HG03460 (cell line): ENCODE results near the gene PTPRN2.
"Not testable (repeated sequence)": the region's sequence is repeated elsewhere in the genome, so short reads cannot be mapped to it uniquely, and the experiment has no call there.

Source experiments
- ATAC-seq: cut with Tn5 transposase; IDR thresholded peaks from one replicate; pipeline ENCODE4 v1.9.1; 2021; ENCODE audit not compliant: unreplicated experiment

The PTPRN2 gene

GRCh38 chr7:157951300-157952049 lies 636.1 kb downstream of the PTPRN2 start:
- no peak for ATAC-seq

DNA sequence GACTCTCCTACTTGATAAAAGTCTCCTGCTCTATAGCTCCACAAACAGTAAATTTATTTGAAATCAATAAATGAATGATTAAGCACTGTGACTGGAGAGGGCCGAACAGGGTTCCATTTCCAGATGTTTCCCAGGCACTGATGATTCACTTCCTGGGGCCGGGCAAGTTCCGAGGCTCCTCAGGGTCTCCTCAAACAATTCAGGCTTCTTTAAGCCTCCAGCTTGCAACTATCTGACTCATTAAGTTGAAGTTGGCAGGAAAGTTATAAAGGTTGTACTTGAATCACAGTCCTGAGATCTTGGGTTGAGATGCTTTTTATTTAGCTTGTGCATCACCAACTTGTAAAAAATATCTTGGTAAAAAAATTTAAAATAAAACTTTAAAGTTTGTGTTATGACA lies 637.9 kb downstream of the PTPRN2 start:
- ATAC-seq, result no peak

GRCh38 chr7:157947504-157947903 lies 640.1 kb downstream of the PTPRN2 start:
- ATAC-seq, result no peak

- no peak for ATAC-seq
Measured at GRCh38 chr7:157946398-157947060, 641.1 kb downstream of the PTPRN2 start.

GRCh38 chr7:157945401-157945800 lies 642.2 kb downstream of the PTPRN2 start:
- ATAC-seq, result no peak

DNA sequence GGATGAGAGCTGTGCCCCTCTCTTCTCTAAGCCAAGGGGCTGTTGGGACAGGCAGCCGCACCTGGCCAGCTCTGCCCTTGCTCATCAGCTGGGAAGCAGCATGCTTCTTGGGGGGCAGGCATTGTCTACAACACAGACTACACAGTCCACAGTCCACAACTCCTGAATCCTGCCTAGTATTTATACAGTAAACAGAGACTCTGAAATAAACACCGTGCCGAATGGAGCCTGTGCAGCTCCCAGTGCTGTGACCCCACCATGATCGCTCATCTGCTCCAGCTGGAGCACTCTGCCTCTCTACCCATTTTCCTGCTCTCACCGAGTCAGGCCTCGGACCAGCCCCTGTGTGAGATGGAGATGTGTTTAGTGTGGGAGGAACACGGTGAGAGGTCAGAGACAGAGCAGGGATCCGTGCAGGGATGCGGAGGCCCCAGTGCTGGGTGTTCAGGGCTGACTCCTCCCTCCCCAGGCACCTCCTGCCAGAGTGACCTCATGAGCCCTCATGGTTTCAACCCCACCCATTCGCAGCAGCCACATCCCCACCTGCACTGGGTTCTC lies 642.8 kb downstream of the PTPRN2 start:
- no peak for ATAC-seq

- ATAC-seq, result no peak
Measured at GRCh38 chr7:157944051-157944450, 643.6 kb downstream of the PTPRN2 start.

DNA sequence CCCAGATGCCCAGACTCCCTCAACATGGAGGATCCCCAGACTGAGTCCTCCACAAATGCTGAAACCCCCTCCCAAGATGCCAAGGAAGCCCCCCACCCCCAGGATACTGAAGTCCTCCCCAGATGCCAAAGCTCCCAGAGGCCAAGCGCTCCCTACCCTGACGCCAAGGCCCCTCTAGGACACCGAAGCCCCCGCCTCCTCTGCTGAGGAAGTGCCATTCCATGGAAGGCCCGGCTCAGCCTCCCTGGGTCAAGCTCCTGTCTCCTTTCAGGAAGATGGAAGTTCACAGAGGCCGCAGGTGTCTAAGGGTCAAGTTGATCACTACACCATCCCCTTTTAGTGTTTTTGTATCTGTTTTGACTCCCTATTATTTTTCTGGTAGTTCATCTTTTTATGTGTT lies 644.1 kb downstream of the PTPRN2 start:
- ATAC-seq, result no peak

DNA sequence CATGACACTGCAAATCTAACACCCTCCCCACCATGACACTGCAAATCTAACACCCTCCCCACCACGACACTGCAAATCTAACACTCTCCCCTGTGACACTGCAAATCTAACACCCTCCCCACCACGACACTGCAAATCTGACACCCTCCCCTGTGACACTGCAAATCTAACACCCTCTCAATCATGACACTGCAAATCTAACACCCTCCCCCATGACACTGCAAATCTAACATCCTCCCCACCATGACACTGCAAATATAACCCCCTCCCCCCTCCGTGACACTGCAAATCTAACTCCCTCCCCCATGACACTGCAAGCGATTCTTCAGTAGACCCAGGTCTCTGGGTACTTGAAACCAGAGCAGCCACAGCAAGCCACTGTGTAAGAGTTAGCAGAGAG lies 646.4 kb downstream of the PTPRN2 start:
- no peak for ATAC-seq

GRCh38 chr7:157940497-157940896 lies 647.1 kb downstream of the PTPRN2 start:
- no peak for ATAC-seq

DNA sequence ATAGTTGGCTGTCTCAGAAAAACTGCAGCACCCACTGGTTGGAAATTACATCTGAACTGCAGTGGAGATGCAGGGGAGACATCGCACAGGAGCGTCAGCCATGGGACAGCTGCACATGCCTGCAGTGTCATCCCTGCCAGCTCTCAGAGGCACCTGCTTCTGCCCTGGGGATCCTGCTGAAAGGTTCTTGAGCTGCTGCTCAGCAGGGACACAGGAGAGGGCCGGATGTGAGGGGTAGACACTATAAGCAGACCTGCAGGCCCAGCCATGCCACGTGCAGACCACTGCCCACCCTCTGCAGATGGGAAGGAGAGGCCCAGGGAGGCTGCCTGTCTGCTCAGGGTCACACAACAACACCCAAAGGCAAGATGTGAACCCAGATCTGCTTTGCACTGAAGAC lies 649.4 kb downstream of the PTPRN2 start:
- no peak for ATAC-seq

DNA sequence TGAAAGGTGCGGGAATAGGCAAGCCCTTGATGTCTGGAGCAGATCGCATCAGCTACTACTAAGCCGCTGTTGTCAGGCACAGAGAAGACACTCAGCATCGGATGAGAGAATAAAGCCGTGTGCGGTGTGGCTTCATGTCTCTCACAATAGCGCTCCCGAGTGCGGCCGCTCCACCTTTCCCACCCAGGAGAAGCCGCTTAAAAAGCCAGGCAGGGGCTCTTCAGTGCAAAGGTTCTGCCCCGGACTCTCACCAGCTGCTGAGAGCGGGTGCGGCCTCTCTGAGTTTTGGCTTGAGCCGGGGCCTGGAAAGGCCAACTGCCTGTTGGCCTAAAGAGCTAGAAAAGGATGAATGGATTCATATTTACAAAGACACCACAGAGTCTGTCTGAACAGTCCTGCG lies 650.2 kb downstream of the PTPRN2 start:
- ATAC-seq, result no peak

DNA sequence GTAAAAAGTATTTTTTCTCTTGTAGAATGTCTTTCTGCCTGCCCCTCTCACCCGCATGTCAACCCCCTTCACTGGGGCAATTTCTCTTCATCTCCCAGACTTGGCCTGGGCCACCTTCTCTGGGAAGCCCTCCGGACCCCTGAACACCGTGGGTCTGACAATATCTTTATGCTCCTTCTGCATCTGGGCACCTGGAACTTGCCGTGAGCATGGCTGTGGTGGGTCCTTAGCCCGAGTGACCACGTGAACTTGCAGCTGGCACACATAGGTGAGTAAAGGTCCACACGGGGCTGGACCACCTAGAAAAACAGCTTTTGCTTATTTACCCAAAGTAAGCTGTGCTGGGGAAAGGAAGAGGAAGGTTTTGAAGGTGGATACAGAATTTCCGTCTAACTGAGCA lies 650.6 kb downstream of the PTPRN2 start:
- no peak for ATAC-seq

- not testable (repeated sequence) for ATAC-seq
Measured at GRCh38 chr7:157935721-157936120, 651.9 kb downstream of the PTPRN2 start.

DNA sequence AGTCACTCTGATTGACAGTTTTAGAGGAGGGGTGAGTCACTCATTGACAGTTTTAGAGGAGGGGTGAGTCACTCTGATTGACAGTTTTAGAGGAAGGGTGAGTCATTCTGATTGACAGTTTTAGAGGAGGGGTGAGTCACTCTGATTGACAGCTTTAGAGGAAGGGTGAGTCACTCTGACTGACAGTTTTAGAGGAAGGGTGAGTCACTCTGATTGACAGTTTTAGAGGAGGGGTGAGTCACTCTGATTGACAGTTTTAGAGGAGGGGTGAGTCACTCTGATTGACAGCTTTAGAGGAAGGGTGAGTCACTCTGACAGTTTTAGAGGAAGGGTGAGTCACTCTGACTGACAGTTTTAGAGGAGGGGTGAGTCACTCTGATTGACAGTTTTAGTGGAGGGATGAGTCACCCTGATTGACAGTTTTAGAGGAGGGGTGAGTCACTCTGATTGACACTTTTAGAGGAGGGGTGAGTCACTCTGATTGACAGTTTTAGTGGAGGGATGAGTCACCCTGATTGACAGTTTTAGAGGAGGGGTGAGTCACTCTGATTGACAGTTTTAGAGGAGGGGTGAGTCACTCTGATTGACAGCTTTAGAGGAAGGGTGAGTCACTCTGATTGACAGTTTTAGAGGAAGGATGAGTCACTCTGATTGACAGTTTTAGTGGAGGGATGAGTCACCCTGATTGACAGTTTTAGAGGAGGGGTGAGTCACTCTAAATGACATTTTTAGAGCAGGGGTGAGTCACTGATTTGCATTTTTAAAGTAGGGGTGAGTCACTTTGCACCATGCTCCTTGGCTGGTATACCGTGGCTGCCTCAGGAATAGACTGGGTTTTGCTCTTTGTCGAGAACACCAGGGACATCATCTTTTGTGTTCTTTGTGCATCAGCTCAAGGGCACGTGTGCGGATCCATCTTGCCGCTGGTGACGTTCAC lies 654.1 kb downstream of the PTPRN2 start:
- not testable (repeated sequence) for ATAC-seq

DNA sequence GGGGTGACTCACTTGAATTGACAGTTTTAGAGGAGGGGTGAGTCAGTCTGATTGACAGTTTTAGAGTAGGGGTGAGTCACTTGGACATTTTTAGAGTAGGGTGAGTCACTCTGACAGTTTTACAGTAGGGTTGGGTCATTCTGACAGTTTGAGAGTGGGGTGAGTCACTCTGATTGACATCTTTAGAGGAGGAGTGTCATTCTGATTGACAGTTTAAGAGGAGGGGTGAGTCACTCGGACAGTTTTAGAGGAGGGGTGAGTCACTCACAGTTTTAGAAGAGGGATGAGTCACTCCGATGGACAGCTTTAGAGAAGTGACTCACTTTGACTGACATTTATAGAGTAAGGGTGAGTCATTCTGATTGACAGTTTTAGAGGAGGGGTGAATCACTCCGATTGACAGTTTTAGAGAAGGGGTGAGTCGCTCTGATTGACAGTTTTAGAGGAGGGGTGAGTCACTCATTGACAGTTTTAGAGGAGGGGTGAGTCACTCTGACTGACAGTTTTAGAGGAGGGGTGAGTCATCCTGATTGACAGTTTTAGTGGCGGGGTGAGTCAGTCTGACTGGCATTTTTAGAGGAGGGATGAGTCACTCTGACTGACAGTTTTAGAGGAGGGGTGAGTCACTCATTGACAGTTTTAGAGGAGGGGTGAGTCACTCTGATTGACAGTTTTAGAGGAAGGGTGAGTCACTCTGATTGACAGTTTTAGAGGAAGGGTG lies 655.0 kb downstream of the PTPRN2 start:
- no peak for ATAC-seq

DNA sequence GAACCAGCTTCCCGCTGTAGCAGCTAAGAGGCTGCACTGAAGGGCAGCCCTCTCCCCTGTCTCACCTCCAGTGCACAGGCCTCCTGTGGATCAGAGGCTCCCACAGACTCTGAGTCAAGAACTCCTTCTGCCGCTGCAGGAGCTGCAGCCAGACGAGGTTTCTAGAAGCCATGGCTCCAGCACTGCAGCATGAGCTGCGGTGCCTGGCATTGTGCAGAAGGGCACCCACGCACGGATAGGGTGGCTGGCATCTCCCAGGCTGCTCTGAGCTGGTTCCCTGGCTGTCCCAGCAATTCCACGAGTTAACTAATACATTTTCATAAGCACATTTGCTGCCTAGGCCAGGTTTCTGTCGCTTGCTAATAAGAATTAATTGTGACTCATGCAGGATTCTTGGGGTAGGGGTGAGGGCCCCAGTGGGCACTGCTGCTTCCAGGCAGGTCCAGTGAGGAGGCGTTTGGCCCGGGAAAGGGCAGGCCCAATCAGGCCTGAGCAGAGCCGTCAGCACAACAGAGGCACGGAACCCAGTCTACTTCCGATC lies 656.6 kb downstream of the PTPRN2 start:
- ATAC-seq, result no peak

DNA sequence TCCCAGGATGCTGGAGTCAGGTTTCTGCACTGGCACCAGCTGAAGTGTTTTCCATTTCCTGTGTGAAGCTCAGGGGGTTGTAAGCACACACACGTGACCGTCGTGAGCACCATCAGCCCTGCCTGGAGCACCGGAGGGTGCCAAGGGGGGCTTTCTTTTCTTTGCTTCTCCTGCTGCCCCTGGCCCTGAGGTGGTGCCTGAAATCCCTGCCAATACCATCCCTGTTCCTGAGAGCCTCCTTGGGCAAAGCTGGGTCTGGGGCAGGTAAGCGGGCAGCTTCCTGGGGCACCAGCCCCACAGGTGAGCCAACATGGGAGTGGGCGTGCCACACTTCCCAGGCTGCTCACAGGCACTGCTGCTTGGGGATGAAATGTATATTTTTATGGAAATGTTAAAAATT lies 657.2 kb downstream of the PTPRN2 start:
- no peak for ATAC-seq

- ATAC-seq, result no peak
Measured at GRCh38 chr7:157929671-157930070, 658.0 kb downstream of the PTPRN2 start.

DNA sequence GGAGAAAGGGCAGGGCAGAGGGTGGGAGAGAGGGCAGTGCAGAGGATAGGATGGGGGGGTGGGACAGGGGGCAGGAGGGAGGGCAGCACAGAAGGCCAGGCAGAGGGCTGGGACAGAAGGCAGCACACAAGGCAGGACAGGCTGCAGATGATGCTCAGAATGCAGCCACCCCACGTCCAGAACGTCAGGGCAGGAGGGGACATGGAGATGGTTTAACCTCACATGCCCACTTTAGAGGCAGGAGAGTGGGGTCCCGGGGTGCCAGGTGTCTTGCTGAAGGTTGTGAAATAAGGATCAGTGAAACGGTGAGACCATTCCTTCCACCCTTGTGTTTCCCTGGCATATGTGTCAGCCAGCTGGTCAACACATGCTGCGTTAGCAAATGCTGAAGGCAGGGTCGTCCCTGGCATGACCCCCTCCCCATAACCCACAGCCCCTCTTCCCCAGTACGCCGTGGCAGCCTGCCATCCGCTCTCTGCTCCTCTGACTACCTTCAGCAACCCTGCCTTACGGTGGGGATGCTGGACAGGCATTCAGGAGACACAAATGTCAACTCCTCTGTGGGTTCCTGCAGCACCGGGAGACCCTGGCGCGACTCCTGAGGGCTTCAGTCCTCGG lies 658.7 kb downstream of the PTPRN2 start:
- ATAC-seq, result no peak
